ENCODE data around the gene RAD50.

The RAD50 gene

DNA sequence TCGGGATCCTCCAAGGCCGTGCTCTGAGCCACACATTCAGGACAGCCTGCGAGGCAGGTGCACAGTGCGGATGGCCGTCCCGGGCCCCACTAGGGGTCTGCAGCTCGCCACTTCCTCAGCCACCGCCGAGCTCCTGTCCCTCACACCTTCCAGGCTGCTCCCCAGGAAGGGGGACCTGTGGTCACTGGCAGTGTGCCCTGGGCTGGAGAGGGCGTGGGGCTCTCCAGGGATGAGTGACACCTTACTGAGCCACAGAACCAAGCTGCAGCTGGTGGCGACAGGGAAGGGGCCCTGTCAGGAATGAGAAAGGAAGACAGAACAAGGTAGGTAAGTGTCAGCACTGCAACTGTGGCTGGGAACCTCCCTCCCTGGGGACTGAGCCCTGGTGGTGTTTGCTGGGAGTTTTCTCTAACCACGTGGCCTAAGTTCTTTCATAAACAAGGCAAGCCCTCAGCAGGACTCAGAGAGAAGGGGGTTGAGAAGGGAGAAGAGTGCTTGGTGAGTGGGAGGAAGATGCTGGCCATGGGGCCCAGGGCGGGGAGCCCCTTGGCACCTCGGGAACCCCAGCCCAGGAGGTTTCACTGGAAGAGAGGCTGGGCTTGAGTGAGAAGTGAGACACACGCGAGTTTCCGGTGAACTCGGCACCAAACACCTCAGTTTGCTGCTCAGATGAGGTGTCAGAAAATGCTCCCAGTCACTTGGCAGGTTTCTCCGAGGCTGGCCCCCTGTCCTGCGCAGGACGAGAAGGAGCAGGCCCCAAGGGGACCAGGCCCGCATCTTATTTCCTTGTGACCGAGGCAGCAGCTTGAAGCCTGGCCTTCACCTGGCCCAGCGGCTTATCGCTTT is 106.4 kb downstream of the RAD50 start:
- no peak for FAIRE-seq

DNA sequence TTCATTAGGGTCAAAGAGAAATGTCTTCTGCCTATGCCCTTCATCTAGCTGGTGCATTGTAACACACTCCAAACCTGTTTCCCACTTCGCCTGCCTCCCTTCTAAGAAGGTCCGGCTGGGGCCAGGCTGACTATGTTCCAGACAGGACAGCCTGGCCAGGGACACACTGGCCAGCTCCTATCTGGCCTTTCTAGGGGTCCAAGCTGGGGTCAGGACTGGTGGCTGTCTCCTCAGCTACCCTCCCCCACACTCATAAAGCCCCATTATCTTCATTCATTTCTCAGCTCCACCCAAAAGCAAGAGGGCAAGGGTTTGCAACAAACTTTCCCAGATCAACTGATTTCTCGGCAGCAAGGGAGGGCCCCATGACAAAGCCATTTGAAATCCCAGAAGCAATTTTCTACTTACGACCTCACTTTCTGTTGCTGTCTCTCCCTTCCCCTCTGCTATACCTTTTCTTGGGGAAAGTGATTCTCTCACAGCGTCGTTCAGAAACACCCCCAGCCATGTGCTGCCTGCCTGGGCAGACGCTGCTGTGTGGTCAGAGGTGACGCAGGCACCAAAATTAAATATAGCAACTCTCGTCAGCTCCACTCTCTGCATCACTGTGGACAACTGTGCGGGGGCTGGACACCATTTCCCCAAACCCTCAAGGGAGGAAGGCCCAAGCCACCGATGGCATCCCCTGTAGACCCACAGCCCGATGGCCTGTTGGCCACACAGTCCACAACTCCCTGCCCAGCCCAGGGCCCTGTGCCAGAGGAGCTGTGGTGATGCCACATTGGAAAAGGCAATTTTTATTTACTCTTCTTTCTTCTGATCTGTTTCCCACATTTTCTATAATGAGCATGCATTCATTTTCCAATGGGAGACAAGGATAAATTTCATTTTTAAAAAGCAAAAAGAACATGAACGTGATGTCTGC is 107.3 kb downstream of the RAD50 start:
- no peak for FAIRE-seq

DNA sequence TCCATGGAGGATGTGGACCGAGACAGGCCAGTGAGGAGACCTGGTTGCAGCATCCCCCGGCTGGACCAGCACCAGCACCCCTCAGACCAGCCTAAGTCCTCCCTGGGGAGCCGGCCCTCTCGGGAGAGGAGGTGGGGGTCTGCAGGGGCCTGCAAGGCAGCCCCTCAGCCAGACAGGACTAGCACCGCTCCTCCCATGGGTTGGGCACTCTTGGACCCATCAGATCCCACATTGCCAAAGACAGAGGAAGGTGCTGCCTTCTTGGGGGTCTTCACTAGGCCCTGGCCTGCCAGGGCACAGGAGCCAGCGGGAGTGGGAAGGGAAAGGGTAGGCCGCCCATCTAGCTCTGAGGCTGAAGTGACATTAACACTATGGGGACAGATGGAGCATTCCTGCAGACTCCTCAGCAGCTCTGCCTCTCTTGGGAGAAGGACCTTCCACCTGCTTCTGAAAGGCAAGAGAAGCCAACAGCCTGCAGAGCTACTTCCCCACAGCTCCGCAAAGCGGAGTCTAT is 108.0 kb downstream of the RAD50 start:
- no peak for FAIRE-seq

DNA sequence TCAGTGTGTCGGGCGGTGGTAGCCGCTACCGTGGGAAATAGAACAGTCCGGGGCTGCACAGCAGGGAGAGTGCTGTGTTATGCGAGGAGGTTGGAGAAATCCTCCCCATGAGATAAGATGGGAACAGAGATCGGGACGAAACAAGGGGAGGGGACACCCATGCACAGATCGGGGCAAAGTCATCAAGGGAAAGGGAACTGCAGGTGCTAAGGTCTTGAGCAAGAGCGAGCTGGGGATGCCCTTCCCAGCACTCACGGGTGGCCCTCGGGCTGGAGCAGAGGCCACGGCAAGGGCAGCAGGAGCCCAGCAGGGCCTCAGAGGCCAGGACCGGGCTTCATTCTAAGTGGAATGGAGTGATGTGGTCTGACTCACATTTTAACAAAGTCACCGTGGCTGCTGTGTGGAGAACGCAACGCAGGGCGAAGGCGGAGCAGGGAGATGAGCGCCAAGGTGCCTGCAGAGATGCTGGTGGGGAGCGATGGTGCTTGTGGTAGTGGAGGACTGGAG is 108.8 kb downstream of the RAD50 start:
- no peak for FAIRE-seq

DNA sequence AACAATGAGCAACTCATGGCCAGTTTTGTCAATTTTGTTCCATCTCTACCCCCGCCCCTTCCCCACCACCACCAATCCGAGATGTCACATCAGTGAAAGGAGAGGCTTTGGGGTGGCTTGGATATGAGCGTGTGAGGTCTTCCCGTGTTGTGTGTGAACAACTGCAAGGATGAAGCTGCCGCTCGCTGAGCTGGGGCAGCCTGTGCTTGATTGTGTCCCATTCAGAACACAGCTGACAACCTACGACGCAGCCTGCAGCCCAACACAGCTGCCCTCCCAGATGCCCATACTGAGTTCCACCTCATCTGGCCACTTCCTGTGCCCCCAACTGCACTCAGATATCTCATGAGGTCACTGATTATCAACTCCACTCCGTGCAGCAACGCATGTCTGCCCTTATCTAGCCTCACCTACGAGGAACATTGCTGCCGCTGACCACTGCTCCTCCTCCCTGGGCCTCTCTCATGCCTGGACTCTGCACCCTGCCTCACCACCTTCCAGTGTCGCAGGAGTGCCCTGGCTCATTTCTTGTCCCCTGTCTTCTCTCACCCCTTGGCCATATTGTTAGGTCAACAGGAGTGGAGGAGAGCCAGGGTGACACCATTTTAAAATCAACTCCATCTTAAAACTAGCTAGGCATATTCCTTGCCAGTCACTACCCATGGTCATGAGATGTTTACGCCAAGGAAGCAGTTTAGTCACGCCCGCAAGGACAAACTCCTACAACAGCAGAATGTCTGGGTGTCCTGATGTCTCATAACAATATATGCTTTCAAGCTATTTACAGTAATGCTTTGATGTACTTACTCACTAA is 109.7 kb downstream of the RAD50 start:
- FAIRE-seq: no peak

DNA sequence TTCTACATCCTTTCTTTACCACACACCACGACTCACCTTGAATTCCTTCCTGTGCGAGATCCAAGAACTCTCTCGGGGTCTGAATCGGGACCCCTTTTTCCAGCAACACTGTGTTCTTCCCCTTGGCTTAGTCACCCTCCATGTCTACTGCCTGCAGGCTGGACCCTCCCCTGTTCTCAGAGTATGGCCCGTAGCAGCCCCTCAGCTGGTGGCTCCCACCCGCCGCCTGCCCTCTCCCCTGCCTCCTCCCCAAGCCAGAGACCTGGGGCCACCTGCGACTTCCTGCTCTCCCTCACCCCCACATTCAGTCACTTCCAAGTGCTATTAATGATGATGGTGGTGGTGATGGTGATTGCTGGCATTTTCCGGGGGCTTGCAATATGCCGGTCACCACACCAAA is 110.5 kb downstream of the RAD50 start:
- FAIRE-seq: no peak

DNA sequence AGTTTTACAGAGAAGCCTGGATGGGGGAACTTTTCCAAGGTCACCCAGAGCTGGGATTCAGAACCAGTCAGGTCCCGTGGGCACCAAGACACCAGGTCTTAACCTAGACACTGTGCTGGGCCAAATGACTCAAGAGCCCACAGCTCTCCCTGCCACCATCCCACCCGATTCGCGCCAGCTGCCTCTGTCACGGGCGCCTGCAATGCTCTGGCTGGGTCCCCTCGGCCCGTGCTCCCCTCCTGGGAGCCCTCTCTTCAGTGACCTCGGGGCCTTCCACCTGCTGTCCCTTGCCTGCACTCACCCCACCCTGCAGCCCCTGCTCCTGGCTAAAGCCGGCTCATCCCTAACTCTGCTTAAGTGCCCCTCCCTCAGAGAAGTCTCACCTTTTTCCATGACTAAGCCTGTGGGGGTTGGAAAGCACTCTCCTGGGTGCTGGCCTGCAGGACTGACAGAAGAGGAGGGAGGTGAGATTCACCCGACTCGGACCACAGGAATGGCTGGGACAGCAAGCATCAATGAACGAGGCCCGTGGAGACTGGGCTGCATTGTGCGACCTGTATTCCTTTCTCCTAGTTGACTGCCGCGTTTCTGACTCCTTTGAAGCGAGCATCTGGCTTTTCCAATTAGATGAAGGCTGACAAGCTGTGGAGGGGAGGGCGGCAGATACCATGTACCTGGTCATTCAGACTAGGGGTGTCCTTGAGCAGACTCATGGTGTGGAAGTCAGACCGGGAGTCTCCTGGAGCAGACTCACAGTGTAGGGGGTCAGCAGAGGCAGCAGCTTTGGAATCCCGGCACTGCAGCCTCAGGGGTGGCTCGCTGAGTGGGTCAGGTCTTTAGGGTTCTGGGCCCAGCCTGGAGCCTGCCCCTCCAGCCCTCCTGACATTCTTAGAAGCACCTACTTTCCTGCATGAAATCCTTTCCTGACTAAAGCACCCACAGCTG is 111.3 kb downstream of the RAD50 start:
- no peak for FAIRE-seq

DNA sequence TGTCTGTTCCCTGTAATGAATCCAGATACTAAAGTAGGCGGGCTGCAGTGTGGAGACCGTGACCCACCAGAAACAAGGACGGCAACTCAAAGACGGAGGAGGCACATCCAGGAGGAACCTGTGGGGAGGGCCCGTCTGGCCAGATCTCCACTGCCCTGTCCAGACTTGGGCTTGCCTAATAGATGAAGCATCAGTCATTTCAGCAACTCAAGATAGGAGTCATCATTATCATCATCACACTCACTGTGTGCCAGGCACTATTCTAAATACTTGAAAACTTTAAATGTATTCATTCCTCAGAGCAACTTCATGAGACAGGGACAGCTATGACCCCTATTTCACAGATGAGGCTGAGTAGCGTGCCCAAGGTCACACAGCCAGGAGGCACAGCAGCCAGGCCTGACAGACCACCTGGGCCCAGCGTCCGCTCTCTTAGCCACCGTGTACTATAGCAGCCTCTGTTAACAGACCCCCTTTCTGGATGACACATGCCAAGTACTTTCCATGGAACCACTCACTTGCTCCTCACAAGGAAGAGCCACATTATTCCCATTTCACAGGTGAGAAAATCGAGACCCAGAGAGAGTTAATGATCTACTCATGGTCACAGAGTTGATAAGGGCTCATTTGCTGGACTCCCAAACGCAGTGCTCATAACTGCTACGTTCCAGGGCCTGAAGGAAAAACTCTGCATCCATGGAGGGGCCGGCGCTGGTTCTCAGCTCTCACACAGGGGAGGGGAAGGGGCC is 112.1 kb downstream of the RAD50 start:
- no peak for FAIRE-seq

DNA sequence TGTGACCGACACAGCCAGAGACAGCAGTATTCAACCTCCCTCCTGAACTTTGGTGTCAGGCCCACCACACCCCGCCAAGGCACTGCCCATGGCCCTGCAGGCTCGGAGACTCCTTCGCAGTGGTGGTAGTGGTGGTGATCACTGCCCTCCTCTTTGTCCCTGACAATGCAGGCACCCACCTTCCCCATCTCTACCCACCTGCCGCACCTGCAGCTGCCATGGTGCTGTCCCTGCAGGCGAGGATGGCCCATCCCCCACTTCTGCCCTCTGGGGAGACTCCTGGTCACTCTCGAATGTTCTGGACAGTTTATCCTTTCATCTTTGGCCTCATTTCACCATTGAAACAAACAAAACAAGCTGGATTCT is 112.7 kb downstream of the RAD50 start:
- no peak for FAIRE-seq

DNA sequence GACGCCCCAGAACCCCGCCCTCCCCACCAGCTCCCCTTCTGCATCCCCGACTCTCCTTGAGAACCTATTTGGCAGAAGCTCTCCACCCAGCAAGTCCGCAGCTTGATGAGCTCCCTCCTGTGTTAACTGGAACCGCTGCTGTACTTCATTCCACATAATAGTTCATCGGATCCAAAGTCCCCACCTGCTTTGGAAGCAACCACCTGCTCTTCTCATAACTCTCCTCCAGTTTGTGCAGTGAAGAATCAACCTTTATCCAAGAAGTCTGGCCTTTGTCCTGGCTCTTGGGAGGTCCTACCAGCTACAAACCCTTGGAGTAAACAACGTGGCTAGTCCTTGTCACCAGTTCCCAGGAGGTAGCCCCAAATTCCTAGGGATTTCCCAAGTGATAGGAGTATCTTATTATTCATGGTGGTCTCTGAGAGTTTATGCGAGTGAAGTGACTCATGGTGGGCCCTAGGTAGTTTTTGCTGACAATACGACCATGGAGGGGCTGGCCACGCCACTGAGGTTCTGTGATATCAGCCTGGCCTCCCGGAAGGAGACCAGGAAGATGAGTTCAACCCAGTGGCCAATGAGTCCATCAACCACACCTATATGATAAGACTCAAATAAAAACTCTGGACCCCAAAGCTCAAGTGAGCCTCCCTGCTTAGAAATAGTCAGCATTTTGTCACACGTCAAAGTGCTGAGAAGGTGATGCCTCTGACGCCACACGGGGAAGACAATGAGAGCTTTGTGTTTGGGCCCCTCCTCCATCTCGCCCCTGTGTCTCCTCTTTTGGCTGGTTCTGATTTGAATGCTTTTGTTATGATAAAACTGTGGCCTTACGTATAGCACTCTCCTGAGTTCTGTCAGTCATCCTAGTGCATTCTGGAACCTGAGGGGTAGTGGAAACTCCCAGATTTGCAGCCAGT is 113.4 kb downstream of the RAD50 start:
- no peak for FAIRE-seq

DNA sequence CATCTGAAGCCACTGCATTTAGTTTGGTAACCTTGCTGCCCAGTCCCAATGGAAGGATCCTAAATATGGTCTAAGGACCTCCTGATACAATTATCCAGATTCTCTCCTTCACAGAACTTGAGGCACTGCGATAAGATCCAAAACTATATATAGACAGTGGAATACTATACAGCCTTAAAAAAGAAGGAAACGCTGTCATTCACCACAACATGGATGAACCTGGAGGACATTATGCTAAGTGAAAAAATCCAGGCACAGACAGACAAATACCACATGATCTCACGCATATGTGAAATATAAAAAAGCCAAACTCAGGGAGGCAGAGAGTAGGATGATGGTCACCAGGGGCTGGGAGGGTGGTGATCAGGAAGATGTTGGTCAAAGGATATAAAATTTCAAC is 114.2 kb downstream of the RAD50 start:
- FAIRE-seq: no peak

DNA sequence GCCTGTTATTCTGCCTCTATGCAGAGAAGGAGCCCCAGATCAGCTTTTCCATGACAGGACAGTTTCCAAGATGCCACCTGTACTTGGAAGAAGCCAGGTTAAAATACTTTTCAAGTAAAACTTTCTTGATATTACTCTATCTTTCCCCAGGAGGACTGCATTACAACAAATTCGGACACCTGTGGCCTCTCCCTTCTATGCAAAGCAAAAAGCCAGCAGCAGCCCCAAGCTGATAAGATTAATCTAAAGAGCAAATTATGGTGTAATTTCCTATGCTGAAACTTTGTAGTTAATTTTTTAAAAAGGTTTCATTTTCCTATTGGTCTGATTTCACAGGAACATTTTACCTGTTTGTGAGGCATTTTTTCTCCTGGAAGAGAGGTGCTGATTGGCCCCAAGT is 116.7 kb downstream of the RAD50 start:
- FAIRE-seq: no peak

DNA sequence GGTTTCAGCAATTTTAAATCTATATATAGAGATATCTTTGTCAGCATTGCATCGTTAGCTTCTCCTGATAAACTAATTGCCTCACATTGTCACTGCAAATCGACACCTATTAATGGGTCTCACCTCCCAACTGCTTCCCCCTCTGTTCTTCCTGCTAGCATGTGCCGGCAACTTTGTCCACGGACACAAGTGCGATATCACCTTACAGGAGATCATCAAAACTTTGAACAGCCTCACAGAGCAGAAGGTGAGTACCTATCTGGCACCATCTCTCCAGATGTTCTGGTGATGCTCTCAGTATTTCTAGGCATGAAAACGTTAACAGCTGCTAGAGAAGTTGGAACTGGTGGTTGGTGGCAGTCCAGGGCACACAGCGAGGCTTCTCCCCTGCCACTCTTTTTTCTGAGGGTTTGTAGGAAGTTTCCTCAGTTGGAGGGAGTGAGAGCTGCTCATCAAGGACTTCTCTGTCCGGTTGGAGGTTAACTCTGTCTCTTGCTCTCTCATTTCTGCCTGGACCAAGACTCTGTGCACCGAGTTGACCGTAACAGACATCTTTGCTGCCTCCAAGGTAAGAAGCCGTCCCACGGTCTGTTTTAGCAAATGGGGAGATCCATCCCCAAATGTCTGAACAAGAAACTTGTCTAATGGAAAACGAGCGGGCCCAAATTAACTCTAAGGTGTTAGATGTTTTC is 117.3 kb downstream of the RAD50 start, which contains the start of gene IL4:
IL4 (plus strand) TSS at position 51 of the 692 bp plus-strand sequence; CDS start at position 113, 62 bp downstream.
- FAIRE-seq: no peak

DNA sequence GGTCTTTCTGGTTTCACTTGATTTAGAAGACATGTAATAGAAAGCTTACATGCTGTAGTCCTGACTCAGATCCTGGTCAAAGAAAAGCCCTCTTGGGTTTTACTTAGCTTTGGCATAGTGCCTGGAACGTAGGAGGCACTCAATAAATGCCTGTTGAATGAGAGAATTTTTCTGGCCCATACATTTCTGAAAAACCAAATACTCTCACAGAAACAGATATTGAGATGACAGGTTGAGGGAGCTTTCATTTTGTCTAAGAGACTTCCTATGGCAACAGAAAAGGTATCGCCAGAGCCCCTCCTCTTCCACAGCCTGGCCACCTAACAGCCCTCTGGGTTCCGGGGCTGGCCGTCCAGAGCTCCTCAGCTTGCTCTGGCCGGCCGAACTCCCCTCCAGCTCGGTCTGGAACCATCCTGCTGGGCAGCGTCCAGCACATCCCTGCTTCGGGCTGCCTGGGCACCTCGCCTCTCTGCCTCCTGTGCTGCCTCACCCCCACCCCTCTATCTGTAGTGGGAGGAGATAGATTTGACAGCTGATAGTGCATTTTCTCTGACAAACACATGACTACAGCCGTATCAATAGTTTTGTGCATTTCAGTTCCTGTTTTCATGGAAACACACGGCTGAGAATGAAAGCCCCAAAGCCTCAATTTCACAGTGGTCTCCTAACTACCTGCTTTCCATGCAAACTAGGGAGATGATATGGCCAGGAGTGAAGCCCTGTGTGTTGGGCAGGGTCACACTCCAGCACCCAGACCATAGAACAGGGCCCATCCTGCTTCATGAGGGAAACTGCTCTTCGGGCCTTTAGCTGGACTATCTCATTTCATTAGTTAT is 118.1 kb downstream of the RAD50 start:
- no peak for FAIRE-seq

DNA sequence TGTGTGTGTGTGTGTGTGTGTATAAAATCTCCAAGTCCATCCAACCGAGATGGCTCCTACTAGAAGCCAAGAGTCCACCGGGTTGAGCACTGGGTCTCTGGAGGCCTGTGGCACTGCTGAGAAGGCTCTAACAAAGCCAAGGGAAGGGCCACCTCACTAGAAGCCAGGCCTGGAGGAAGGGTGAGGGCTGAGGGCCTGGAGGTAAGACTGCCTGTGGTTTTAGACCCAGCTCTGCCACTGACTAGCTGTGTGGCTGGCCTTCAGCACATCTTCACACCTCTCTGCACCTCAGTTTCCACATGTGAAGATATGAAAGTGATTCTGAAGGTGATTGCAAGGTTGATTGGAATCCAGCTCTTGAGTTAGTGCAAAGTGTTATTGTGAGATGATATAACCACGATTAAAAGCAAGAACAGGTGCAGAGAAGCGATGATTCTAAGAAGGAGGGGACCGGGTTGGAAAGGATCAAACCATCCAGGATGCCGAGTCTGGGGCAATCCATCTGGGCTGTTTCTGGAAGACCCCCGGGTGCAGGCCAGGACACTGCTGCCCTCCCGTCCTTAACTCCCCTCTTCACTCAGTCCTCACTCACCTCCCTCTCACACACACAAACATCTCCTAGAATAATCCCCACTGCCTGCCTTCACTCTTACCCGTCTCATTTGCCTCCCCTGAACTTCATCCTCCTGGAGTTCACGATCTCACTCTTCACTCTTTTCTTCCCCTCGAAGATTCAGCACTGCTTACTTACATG is 119.3 kb downstream of the RAD50 start:
- no peak for FAIRE-seq

DNA sequence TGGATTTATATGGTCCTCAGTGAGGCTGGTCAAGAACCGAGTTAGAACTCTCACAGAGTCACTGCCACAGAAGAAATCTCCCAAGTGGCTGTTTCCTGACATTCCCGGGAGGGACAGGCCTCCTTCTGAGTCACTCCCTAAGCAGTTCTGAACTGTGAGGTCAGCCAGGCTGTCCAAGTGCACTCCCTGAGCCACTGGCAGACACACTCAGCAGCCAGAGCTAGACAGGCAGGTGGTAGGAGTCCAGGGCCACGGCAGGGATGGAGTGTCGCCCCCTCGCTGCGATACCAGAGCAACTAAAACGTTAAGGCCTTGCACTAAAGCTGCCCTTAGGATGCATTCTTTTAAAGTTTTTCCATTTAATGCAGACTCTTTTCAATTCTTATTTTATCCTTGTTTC is 120.4 kb downstream of the RAD50 start:
- FAIRE-seq: no peak

All from A204.1 (cell line).